A673 (cell line): Measurements from ENCODE around the gene RABGAP1L. TPM values are rescaled to one million over a fixed set of nuclear protein-coding genes. Genes with fewer than 3 reads are reported as not detected.

Experiments
- BruUV-seq: library from RNA; stranded (reverse); fragments of 400-500 nt; replicated peaks from 2 replicates; lab custom pipeline; 2021; lab: Mats Ljungman, UMichigan
- CTCF ChIA-PET: fragments of 300-600 bp; sonication (Branson Sonifier 250); formaldehyde crosslinking; loops from one replicate; lab custom pipeline; 2022; ENCODE audit warnings: antibody characterized with exemption; lab: Charles Lee
- POLR2A ChIA-PET: fragments of 300-600 bp; sonication (Branson Sonifier 250); formaldehyde crosslinking; loops from one replicate; lab custom pipeline; 2022; ENCODE audit warnings: antibody characterized with exemption; ENCODE audit not compliant: low non-redundant PET; lab: Charles Lee
- DNase-seq: peaks from one replicate; pipeline ENCODE4 v3.0.0-alpha.2; 2015; ENCODE audit warnings: low spot score
- H3K27ac ChIP-seq: fragments of 200-600 bp; sonication (generic); 2 replicates; pipeline ENCODE4 v1.5.1; 2016; ENCODE audit warnings: mixed run types, low read depth, mild to moderate bottlenecking, mixed read lengths, antibody characterized with exemption, low read length; ENCODE audit not compliant: poor library complexity, severe bottlenecking
- H3K27me3 ChIP-seq: fragments of 200-600 bp; sonication (generic); replicated peaks from 2 replicates; pipeline ENCODE4 v1.6.1; 2017; ENCODE audit warnings: mixed run types, low read depth, mild to moderate bottlenecking, mixed read lengths, antibody characterized with exemption, low read length; ENCODE audit not compliant: insufficient read depth, poor library complexity
- H3K36me3 ChIP-seq: fragments of 200-600 bp; sonication (generic); 2 replicates; pipeline ENCODE4 v1.6.1; 2016; ENCODE audit warnings: mixed run types, mild to moderate bottlenecking, mixed read lengths, antibody characterized with exemption, low read length; ENCODE audit not compliant: insufficient read depth, poor library complexity, severe bottlenecking
- H3K4me1 ChIP-seq: fragments of 200-600 bp; sonication (generic); 2 replicates; pipeline ENCODE4 v1.6.1; 2017; ENCODE audit warnings: mixed run types, mild to moderate bottlenecking, mixed read lengths, antibody characterized with exemption, low read length; ENCODE audit not compliant: insufficient read depth, poor library complexity, severe bottlenecking
- H3K4me3 ChIP-seq: fragments of 200-600 bp; sonication (generic); 2 replicates; pipeline ENCODE4 v1.5.1; 2016; ENCODE audit warnings: low read depth, mixed run types, mild to moderate bottlenecking, mixed read lengths, low read length; ENCODE audit not compliant: poor library complexity, severe bottlenecking
- H3K9me3 ChIP-seq: fragments of 200-600 bp; sonication (generic); 2 replicates; pipeline ENCODE4 v1.6.1; 2016; ENCODE audit warnings: mixed run types, low read depth, mild to moderate bottlenecking, mixed read lengths, antibody characterized with exemption, low read length; ENCODE audit not compliant: poor library complexity, severe bottlenecking
- CTCF ChIP-seq: fragments of 300-800, 200-600 bp; sonication (generic); conservative IDR thresholded peaks from 2 replicates; pipeline ENCODE4 v1.5.1; 2017; ENCODE audit warnings: low read depth, mild to moderate bottlenecking, antibody characterized with exemption, low read length, moderate library complexity, mixed read lengths
- EZH2 ChIP-seq: fragments of 200-600 bp; sonication (generic); IDR thresholded peaks from 2 replicates; pipeline ENCODE4 v1.6.1; 2017; ENCODE audit warnings: borderline replicate concordance, low read depth, mild to moderate bottlenecking, mixed read lengths, antibody characterized with exemption, low read length; ENCODE audit not compliant: poor library complexity, severe bottlenecking
- intact Hi-C: fragments of 100-400 bp; cut with micrococcal nuclease; formaldehyde crosslinking; loops from one replicate; pipeline ENCODE4 v1.10.0; 2022; ENCODE audit not compliant: unreplicated experiment
- total RNA-seq: library from RNA; stranded (reverse); gene quantifications from 2 replicates; pipeline ENCODE4 v1.2.3, GENCODE V29; 2021

Gene RABGAP1L
- total RNA-seq, 1 experiment from 2014 or later: 19.3 TPM

- TF ChIP-seq EZH2 (no peak), CTCF (no peak)
- H3K27ac ChIP-seq: no peak overlapping the region
- H3K36me3 ChIP-seq: no peaks in the 10 kb centered on the region
- no peak overlapping the region for H3K4me3 ChIP-seq
- ChIA-PET CTCF (no interaction called here), POLR2A (no interaction called here)
- H3K9me3 ChIP-seq: no peaks in the 10 kb centered on the region
- no peaks in the 10 kb centered on the region for H3K4me1 ChIP-seq
- intact Hi-C loops: no loop called here
- no peak for DNase-seq
- no peaks in the 10 kb centered on the region for H3K27me3 ChIP-seq
- no TSS peak for BruUV-seq
Measured at GRCh38 chr1:174825806-174826205, 666.5 kb downstream of the RABGAP1L start.

GRCh38 chr1:174828264-174828663 is 668.9 kb downstream of the RABGAP1L start:
- intact Hi-C loops: no loop called here
- TF ChIP-seq CTCF: no peak
- TF ChIP-seq EZH2: no peak
- Histone ChIP-seq H3K27me3 (no peaks in the 10 kb centered on the region), H3K27ac (no peak overlapping the region), H3K9me3 (no peaks in the 10 kb centered on the region), H3K36me3 (no peaks in the 10 kb centered on the region), H3K4me1 (no peaks in the 10 kb centered on the region), H3K4me3 (no peak overlapping the region)
- POLR2A ChIA-PET: no interaction called here
- no TSS peak for BruUV-seq
- CTCF ChIA-PET: no interaction called here
- no peak for DNase-seq

- no peak overlapping the region for H3K27ac ChIP-seq
- POLR2A ChIA-PET: no interaction called here
- BruUV-seq: no TSS peak
- no peak overlapping the region for H3K4me3 ChIP-seq
- H3K9me3 ChIP-seq: no peaks in the 10 kb centered on the region
- TF ChIP-seq EZH2 (no peak), CTCF (no peak)
- CTCF ChIA-PET: no interaction called here
- H3K36me3 ChIP-seq: no peaks in the 10 kb centered on the region
- no peaks in the 10 kb centered on the region for H3K4me1 ChIP-seq
- intact Hi-C loops: no loop called here
- H3K27me3 ChIP-seq: no peaks in the 10 kb centered on the region
- no peak for DNase-seq
Measured at GRCh38 chr1:174829990-174830389, 670.7 kb downstream of the RABGAP1L start.
